Activated CD4-positive, alpha-beta T cell treated with anti-CD3 and anti-CD28 coated beads, Interleukin-2, amount 50 U/mL, for 16 hours (primary cell): ENCODE measurements around the gene MRPL10.
A peak's percentile ranks its signal among the peaks of the same experiment; 100 is the strongest.

Source experiments
- DNase-seq: peaks from one replicate; pipeline ENCODE4 v3.0.0-alpha.2; 2020

MRPL10 gene

DNA sequence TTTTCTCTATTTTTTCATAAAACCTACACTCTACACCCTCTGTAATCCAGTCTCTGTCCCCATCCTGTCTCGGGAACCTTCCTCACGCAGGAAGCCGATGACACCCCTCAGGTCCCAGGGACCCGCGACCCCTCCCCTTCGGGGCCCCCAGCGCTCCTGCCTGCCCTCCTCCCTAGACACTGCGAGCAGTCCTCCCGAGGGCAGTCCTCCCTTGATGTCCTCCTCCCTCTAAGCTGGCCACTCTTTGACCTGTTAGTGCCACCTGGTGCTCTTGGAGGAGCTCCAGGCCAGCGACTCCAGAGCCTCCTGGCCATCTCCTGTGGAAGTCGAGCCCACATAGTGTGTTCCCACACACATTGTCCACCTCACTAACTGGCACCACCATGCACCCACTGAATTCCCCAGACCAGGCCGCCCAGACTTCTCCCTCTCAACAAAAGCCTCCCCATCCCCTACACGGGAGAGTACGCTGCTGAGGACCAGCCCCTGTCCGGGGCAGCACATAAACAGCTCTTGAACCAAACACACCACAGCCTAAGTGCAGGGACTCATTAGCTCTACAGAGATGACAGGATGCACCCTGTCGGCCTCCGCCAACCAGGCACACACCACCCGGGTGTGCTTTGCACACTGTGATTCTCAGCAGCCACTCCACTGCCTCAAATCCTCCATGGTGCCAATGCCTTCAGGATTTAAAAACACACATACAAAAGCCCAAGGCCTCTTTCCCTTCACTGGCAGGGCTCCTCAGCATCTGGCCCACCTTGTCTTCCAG lies 19.0 kb downstream of the MRPL10 start:
- DNase-seq = no peak

GRCh38 chr17:47811709-47812108 lies 19.6 kb downstream of the MRPL10 start:
- no peak for DNase-seq

GRCh38 chr17:47810901-47811635 lies 20.3 kb downstream of the MRPL10 start:
- DNase-seq = no peak

GRCh38 chr17:47810200-47810821 lies 21.0 kb downstream of the MRPL10 start:
- DNase-seq = peak; percentile 73

- no peak for DNase-seq
Measured at GRCh38 chr17:47808830-47809480, 22.4 kb downstream of the MRPL10 start.

DNA sequence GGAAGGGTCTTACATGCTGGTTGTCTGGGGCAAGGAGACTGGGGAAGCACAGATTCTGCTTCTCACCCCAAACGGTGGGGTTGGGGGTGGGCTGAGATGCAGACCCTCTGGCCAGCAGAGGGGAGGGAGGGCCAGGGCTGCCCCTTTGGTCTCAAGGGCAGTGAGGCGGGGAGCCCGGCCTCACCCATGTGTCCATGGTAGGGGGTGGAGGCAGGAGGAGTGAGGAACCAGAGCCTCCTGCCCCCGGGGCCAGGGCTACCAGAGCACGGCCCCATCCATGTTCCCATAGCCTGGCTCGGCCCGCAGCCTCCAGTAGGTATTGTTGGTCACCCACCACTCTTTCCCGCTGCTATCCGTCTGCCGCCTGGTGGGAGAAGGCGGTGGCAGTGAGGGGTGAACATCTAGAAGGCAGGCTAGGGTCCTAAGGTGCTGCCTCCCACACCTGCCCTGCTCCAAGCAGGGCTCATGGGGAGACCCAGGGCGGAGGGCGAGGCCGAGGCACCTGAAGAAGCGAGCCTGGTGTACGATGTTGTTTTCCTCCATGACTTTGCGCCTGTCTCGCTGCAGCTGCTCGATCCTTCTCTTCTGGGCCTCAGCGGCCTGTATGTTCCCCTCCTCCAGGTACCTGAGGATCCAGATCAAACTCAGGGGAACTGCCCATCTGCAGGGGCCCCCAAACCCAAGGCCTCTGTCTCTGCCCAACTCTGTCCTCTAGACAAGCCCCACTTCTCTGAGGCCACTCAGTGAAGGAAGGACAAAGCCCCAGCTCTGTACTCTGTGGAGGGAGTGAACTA lies 23.1 kb downstream of the MRPL10 start:
- no peak for DNase-seq

DNA sequence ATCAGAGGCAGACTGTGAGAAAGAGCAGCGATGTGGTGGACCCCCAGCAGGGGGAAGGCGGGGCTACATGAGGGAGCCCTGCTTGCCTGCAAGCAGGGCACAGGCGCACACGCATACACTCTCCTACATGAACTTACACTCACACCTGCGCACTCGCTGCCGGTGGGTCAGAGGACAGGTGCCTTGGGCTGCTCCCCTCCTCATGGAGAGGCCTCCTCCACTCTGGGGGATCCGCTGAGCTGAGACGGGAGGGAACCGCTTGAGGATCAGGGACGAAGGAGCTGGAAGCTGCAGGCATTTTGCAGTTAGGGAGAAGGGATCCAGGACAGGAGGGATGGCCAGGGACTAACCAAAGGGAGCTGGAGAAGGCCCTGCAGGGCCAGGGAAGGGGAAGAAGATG lies 23.9 kb downstream of the MRPL10 start:
- DNase-seq = no peak

DNA sequence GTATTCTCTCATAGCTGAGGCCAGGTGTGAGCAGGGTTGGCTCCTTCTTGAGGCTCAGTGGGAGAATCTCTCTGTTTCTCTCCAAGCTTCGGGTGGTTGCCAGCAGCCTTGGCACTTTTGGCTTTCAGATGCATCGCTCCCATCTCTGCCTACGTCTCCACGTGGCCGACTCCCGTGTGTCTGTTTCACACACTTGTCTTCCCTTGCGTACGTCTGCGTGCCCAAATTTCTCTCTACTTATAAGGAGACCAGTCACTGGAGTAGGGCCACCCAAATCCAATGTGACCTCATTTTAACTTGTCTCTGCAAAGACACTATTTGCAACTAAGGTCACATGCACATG lies 24.5 kb downstream of the MRPL10 start:
- no peak for DNase-seq

- no peak for DNase-seq
Measured at GRCh38 chr17:47806026-47806912, 25.1 kb downstream of the MRPL10 start.

DNA sequence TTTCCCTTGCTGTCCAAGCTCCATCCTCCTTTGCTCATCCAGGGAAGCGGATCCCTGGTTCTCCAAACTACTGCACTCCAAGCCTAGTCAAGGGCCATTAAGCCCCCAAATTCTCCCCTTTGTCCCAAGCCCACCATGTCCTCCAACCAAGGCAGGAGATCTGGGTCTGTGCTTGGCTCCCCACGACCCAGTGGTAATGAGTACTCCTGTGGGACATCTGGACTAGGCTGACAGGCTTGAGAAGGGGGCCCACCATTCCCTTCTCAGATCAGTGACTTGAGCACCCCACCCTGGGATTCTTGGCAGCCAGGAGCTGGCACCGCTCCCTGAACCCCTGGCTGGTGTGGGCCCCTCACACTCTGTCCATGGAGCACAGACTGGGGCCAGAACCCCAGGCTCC lies 26.9 kb downstream of the MRPL10 start:
- no peak for DNase-seq

GRCh38 chr17:47803751-47804150 lies 27.6 kb downstream of the MRPL10 start:
- DNase-seq = no peak

DNA sequence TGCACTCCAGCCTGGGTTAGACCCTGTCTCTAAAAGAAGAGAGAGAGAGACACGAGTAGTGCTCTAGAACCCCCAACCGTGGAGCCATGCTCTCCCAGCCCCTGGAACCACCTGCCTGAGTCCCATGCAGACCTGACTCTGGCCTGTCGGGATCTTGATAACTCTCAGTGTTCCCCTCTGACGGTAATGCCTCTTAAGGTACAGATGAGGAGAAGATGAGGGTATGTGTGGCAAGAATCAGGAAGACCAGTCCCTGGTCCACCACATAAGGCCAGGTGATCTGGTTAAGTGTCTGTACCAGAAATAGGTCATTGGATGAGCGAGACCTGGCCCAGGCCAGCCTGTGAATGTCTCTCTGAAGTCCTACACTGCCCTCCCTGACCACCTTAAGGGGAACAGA lies 28.1 kb downstream of the MRPL10 start:
- no peak for DNase-seq

GRCh38 chr17:47802341-47803022 lies 28.9 kb downstream of the MRPL10 start:
- DNase-seq = peak; percentile 65

DNA sequence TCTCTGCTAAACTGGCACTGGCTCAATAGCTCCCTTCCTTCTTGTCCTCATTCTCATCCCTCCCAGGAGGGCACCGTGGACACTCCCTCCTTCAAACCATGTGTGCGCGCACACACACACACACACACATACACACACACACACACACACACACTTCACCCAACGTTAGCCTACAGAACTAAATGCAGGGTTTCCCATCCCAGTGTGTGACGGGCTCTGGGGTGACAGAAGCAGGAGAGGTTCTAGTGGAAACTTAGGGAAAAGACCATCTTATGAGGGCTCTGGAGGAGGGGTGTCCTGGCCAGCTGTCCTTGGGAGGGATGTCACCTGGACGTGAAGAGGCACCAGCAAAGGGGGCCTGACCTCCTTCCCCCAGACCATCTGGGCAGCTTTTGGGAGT lies 29.4 kb downstream of the MRPL10 start:
- DNase-seq = no peak

GRCh38 chr17:47801176-47801765 lies 30.1 kb downstream of the MRPL10 start:
- no peak for DNase-seq

GRCh38 chr17:47800686-47801085 lies 30.7 kb downstream of the MRPL10 start:
- DNase-seq = no peak

- DNase-seq = no peak
Measured at GRCh38 chr17:47797797-47798196, 33.5 kb downstream of the MRPL10 start.

DNA sequence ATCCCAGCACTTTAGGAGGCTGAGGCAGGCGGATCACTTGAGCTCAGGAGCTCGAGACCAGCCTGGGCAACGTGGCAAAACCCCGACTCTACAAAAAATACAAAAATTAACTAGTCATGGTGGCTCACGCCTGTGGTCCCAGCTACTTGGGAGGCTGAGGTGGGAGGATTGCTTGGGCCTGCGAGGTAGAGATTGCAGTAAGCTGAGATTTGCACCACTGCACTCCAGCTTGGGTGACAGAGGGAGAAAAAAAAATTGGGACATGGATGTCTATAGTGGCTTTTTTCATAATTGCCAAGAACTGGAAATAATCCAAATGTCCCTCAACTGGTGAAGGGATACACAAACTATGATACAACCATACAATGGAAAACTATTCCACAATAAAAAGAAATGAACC lies 38.4 kb downstream of the MRPL10 start:
- DNase-seq = no peak

- DNase-seq = no peak
Measured at GRCh38 chr17:47792457-47792856, 38.9 kb downstream of the MRPL10 start.

GRCh38 chr17:47791025-47791424 lies 40.3 kb downstream of the MRPL10 start:
- no peak for DNase-seq
